Liver (tissue), 9 donors: ENCODE results near the gene DMD. TPM values are rescaled to one million over a fixed set of nuclear protein-coding genes. Genes with fewer than 3 reads are reported as not detected.
A peak's percentile ranks its signal among the peaks of the same experiment; 100 is the strongest.

Experiments
- DNase-seq: peaks from one replicate; pipeline ENCODE4 v3.0.0-alpha.2; 2017; ENCODE audit warnings: low spot score
- H3K27ac ChIP-seq, 2 donors: one replicate each; pipeline ENCODE4 v1.7.0; 2013; ENCODE audit warnings: inconsistent platforms in 2 of 2, low read length in 2 of 2, control low read depth in 1 of 2, low read depth in 1 of 2, mild to moderate bottlenecking in 1 of 2
- H3K27me3 ChIP-seq, 4 donors: one replicate each; pipeline versions ENCODE4 v1.6.1 to v1.7.0; 2013; ENCODE audit warnings: low read length in 3 of 4, inconsistent platforms in 1 of 4, mild to moderate bottlenecking in 1 of 4, moderate library complexity in 1 of 4; ENCODE audit not compliant: control insufficient read depth in 4 of 4, insufficient read depth in 4 of 4
- H3K36me3 ChIP-seq, 4 donors: one replicate each; pipeline versions ENCODE4 v1.6.1 to v1.7.0; 2013; ENCODE audit warnings: low read length in 3 of 4, mild to moderate bottlenecking in 3 of 4, low read depth in 1 of 4, moderate library complexity in 1 of 4; ENCODE audit not compliant: control insufficient read depth in 4 of 4, insufficient read depth in 3 of 4
- H3K4me1 ChIP-seq, 4 donors: one replicate each; pipeline versions ENCODE4 v1.6.1 to v1.7.0; 2013; ENCODE audit warnings: low read length in 3 of 4, mild to moderate bottlenecking in 3 of 4, moderate library complexity in 1 of 4; ENCODE audit not compliant: control insufficient read depth in 4 of 4, insufficient read depth in 4 of 4
- H3K4me3 ChIP-seq, 3 donors: one replicate each; pipeline versions ENCODE4 v1.6.1 to v1.7.0; 2013; ENCODE audit warnings: low read length in 3 of 3, control low read depth in 1 of 3, low read depth in 1 of 3, mild to moderate bottlenecking in 1 of 3
- H3K9ac ChIP-seq, 2 donors: one replicate each; pipeline ENCODE4 v1.7.0; 2013; ENCODE audit warnings: low read length in 2 of 2, mild to moderate bottlenecking in 2 of 2, moderate library complexity in 2 of 2, control low read depth in 1 of 2, low read depth in 1 of 2
- H3K9me3 ChIP-seq, 4 donors: one replicate each; pipeline versions ENCODE4 v1.6.1 to v1.7.0; 2013; ENCODE audit warnings: low read length in 3 of 4; ENCODE audit not compliant: control insufficient read depth in 4 of 4
- EGR1 ChIP-seq, 2 donors: IDR thresholded peaks; 2 replicates each; pipeline ENCODE4 v1.6.1; 2016 to 2018; ENCODE audit warnings: antibody characterized with exemption in 2 of 2, low read depth in 2 of 2
- FOXA1 ChIP-seq: IDR thresholded peaks from 2 replicates; pipeline ENCODE4 v1.6.1; 2016; ENCODE audit warnings: antibody characterized with exemption
- FOXA2 ChIP-seq: IDR thresholded peaks from 2 replicates; pipeline ENCODE4 v1.6.1; 2016; ENCODE audit warnings: antibody characterized with exemption
- GABPA ChIP-seq, 2 donors: IDR thresholded peaks in 1 of 2; conservative IDR thresholded peaks in 1 of 2; 2 replicates each; pipeline ENCODE4 v1.6.1; 2016; ENCODE audit warnings: antibody characterized with exemption in 2 of 2, mild to moderate bottlenecking in 1 of 2, moderate library complexity in 1 of 2
- HNF4A ChIP-seq, 2 donors: conservative IDR thresholded peaks; 2 replicates each; pipeline ENCODE4 v1.6.1; 2016; ENCODE audit warnings: antibody characterized with exemption in 2 of 2, mild to moderate bottlenecking in 2 of 2
- HNF4G ChIP-seq: IDR thresholded peaks from 2 replicates; pipeline ENCODE4 v1.6.1; 2016; ENCODE audit warnings: antibody characterized with exemption
- MAX ChIP-seq: IDR thresholded peaks from 2 replicates; pipeline ENCODE4 v1.6.1; 2016; ENCODE audit warnings: antibody characterized with exemption
- RXRA ChIP-seq, 2 donors: IDR thresholded peaks; 2 replicates each; pipeline ENCODE4 v1.6.1; 2017 to 2018; ENCODE audit warnings: antibody characterized with exemption in 2 of 2, mild to moderate bottlenecking in 1 of 2
- SP1 ChIP-seq: IDR thresholded peaks from 2 replicates; pipeline ENCODE4 v1.6.1; 2018; ENCODE audit warnings: antibody characterized with exemption, mild to moderate bottlenecking
- TAF1 ChIP-seq: conservative IDR thresholded peaks from 2 replicates; pipeline ENCODE4 v1.6.1; 2016; ENCODE audit warnings: antibody characterized with exemption, mild to moderate bottlenecking
- ZBTB33 ChIP-seq: IDR thresholded peaks from 2 replicates; pipeline ENCODE4 v1.6.1; 2016; ENCODE audit warnings: antibody characterized with exemption
- WGBS: extraction: QIAGEN DNeasy Blood & Tissue Kit; methylation state at CpG from one replicate; pipeline ENCODE4 v1.1.7; 2013; 5-methylcytosine and 5-hydroxymethylcytosine counted together
- polyA plus RNA-seq, 2 donors: library from polyadenylated mRNA; stranded (reverse) in 1 of 2; unstranded in 1 of 2; fragments of 200-250 nt in 1 of 2; fragments of >200 nt in 1 of 2; fragmentation: Nextera tagmentation in 1 of 2; extraction: Ambion mirVana in 1 of 2; gene quantifications; one replicate each; pipeline versions ENCODE4 v1.2.1 to v1.2.3, GENCODE V29; 2013 to 2015
- total RNA-seq, 2 donors: library from RNA; depleted of rRNA; stranded (reverse); fragments of >200 nt; gene quantifications; one replicate each; pipeline ENCODE4 v1.2.3, GENCODE V29; 2014
- TF ChIP-seq, protein P1 (sequence below): IDR thresholded peaks from 2 replicates; pipeline ENCODE4 v1.6.1; 2016; ENCODE audit warnings: antibody characterized with exemption, mild to moderate bottlenecking
- donor health status: healthy.
- donor health status: healthy.
- donor health status: healthy.
- donor health status: healthy.
- donor health status: healthy.

Gene DMD
- total and polyA plus RNA-seq, 4 donors: 14.6 to 61.9 (median 23.9) TPM

- TF ChIP-seq TAF1 (no peak), ZBTB33 (no peak), RXRA (IDR thresholded peaks at IDR 0.05) (no peak), FOXA1 (no peak), GABPA (IDR thresholded peaks at IDR 0.05 in 1 of 2, conservative IDR thresholded peaks at IDR 0.05 in 1 of 2) (no peak), FOXA2 (no peak), HNF4G (no peak)
- TF ChIP-seq, protein P1, sequence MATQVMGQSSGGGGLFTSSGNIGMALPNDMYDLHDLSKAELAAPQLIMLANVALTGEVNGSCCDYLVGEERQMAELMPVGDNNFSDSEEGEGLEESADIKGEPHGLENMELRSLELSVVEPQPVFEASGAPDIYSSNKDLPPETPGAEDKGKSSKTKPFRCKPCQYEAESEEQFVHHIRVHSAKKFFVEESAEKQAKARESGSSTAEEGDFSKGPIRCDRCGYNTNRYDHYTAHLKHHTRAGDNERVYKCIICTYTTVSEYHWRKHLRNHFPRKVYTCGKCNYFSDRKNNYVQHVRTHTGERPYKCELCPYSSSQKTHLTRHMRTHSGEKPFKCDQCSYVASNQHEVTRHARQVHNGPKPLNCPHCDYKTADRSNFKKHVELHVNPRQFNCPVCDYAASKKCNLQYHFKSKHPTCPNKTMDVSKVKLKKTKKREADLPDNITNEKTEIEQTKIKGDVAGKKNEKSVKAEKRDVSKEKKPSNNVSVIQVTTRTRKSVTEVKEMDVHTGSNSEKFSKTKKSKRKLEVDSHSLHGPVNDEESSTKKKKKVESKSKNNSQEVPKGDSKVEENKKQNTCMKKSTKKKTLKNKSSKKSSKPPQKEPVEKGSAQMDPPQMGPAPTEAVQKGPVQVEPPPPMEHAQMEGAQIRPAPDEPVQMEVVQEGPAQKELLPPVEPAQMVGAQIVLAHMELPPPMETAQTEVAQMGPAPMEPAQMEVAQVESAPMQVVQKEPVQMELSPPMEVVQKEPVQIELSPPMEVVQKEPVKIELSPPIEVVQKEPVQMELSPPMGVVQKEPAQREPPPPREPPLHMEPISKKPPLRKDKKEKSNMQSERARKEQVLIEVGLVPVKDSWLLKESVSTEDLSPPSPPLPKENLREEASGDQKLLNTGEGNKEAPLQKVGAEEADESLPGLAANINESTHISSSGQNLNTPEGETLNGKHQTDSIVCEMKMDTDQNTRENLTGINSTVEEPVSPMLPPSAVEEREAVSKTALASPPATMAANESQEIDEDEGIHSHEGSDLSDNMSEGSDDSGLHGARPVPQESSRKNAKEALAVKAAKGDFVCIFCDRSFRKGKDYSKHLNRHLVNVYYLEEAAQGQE: no peak
- no peak for DNase-seq
- H3K4me3 ChIP-seq: no peak overlapping the region
- H3K9me3 ChIP-seq: no peaks in the 10 kb centered on the region
- no peak overlapping the region for H3K9ac ChIP-seq
- 97% methylated on average over 2 of the region's 2 CpGs for WGBS
- H3K4me1 ChIP-seq: no peaks in the 10 kb centered on the region
- no peaks in the 10 kb centered on the region for H3K27me3 ChIP-seq
- no peaks in the 10 kb centered on the region for H3K36me3 ChIP-seq
- H3K27ac ChIP-seq: no peak overlapping the region
These were observed 1770.8 kb downstream of the DMD start for GRCh38 chrX:31440546-31440945.

DNA sequence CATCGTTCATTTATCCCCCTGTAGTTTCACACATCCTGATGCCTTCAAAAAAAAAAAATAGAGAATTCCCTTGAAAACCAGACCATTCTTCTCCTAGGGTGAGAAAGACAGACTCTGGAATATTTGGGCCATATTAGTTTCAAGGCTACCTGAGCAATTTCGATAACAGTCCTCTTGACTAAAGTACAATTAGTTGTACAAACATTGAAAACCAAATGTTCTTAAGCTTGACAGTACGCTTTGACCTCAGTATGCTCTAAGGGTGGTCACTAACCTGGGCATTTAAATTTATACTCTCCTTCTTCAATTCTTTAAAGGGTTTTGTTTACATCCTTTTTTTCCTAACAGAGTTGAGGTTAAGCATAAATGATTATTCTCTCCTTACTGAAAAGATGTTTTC, 1774.9 kb downstream of the DMD start:
- no peak overlapping the region for H3K4me3 ChIP-seq
- H3K9me3 ChIP-seq: no peaks in the 10 kb centered on the region
- H3K36me3 ChIP-seq: no peaks in the 10 kb centered on the region
- TF ChIP-seq GABPA (IDR thresholded peaks at IDR 0.05 in 1 of 2, conservative IDR thresholded peaks at IDR 0.05 in 1 of 2): no peak
- no peak for TF ChIP-seq EGR1 (IDR thresholded peaks at IDR 0.05; ENCODE audit: low read depth in 2 of 2)
- TF ChIP-seq MAX: no peak
- TF ChIP-seq ZBTB33: no peak
- TF ChIP-seq HNF4A (conservative IDR thresholded peaks at IDR 0.05): peak; percentile 16 to 22
- peak; percentile 10 for TF ChIP-seq SP1
- no peaks in the 10 kb centered on the region for H3K27me3 ChIP-seq
- DNase-seq: no peak
- 45% methylated on average over 3 of the region's 3 CpGs for WGBS
- no peak overlapping the region for H3K27ac ChIP-seq
- no peaks in the 10 kb centered on the region for H3K4me1 ChIP-seq
- no peak overlapping the region for H3K9ac ChIP-seq
